Neuron (in vitro differentiated cells): ENCODE results near the gene CLEC1A.

ENCODE experiments used
- H2AFZ ChIP-seq: one replicate; pipeline ENCODE4 v1.6.1; 2013; ENCODE audit warnings: low read depth, mild to moderate bottlenecking, inconsistent platforms, low read length, moderate library complexity
- H3K27me3 ChIP-seq: one replicate; pipeline ENCODE4 v1.6.1; 2013; ENCODE audit warnings: low read length; ENCODE audit not compliant: insufficient read depth
- H3K36me3 ChIP-seq: one replicate; pipeline ENCODE4 v1.6.1; 2013; ENCODE audit warnings: low read length; ENCODE audit not compliant: insufficient read depth
- H3K4me1 ChIP-seq: one replicate; pipeline ENCODE4 v1.6.1; 2013; ENCODE audit warnings: low read length; ENCODE audit not compliant: insufficient read depth
- H3K4me3 ChIP-seq: 2 replicates; pipeline ENCODE4 v1.5.1; 2013; ENCODE audit warnings: mild to moderate bottlenecking, low read length, moderate library complexity
- H3K9me3 ChIP-seq: one replicate; pipeline ENCODE4 v1.6.1; 2013; ENCODE audit warnings: low read length

The CLEC1A gene

GRCh38 chr12:10098791-10099190 lies at the start of gene CLEC1A:
TSS of gene CLEC1A (minus strand) at chr12:10098985. CDS start at chr12:10098922, 63 bp downstream.
- Histone ChIP-seq H3K4me3 (no peak within 1 kb of the TSS), H2AFZ (no peak within 1 kb of the TSS), H3K4me1 (no peaks in the 10 kb centered on the region), H3K27me3 (peaks cover 3% of the 10 kb centered on the region), H3K36me3 (no peaks in the 10 kb centered on the region), H3K9me3 (no peaks in the 10 kb centered on the region)

DNA sequence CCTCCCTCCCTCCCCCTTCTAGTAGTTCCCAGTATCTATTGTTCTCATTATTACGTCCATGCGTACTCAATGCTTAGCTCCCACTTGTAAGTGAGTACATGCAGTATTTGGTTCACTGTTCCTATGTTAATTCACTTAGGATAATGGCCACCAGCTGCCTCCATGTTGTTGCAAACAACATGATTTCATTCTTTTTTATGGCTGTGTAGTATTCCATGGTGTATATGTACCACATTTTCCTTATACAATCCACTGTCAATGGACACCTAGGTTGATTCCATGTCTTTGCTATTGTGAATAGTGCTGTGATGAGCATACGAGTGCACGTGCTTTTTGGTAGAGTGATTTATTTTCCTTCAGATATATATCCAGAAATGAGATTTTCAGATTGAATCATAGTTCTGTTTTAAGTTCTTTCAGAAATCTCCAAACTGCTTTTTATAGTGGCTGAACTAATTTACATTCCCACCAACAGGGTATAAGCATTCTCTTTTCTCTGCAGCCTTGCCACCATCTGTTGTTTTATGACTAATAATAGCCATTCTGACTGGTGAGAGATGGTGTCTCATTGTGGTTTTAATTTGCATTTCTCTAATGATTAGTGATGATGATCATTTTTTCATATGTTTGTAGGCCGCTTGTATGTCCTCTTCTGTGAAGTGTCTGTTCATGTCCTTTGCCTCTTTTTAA lies 49.1 kb upstream of the CLEC1A start:
- Histone ChIP-seq H2AFZ (no peak overlapping the region), H3K9me3 (no peaks in the 10 kb centered on the region), H3K4me1 (no peaks in the 10 kb centered on the region), H3K27me3 (no peaks in the 10 kb centered on the region), H3K4me3 (no peak overlapping the region), H3K36me3 (no peaks in the 10 kb centered on the region)

DNA sequence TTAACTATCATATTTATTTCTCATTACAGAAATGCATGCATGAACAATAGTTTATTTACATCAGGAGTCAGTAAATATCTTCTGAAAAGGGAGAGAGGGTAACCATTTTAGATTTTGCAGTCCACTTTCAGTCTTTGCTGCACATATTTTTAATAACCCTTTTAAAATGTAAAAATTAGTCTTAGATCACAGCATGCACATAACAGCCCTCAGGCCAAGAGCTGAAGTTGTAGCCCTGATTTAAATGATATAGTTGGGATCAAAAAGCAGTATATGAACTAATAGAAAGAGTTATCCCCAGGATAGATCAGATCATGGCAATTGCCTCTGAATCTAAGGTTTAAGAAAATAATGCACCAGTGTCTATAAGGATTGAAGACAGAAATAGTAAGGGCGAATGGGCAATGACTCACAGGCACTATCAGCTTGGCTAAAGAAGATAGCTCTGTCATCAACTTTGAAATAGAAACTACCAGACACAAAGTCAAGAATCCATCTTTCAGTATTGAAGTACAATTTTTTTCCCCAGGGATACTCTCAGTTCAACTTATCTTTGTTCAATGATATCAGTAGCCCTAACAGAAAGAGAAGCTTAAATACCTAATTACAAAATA lies 44.3 kb upstream of the CLEC1A start:
- H3K27me3 ChIP-seq, result no peaks in the 10 kb centered on the region
- H3K4me3 ChIP-seq, result no peak overlapping the region
- no peaks in the 10 kb centered on the region for H3K36me3 ChIP-seq
- H2AFZ ChIP-seq, result no peak overlapping the region
- no peaks in the 10 kb centered on the region for H3K4me1 ChIP-seq
- H3K9me3 ChIP-seq, result no peaks in the 10 kb centered on the region

DNA sequence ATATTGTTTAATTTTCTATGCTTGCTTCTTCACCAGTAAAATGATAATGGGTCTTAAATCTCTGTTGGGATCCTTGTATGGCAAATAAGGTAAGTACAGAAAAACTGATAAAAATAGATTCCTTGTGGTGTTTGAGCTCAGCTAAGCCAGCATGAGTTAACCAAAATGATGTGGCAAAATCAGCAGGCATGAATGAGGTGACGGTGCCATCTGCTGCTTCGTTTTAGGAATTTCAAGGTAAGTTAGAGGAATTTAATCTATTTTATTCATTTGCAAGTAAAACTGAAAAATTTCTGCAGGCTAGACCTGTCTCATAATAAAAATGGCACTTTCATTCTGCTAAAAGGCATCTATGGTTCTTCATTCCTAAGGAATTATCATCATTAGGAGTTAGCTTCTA lies 41.2 kb upstream of the CLEC1A start:
- no peak overlapping the region for H3K4me3 ChIP-seq
- no peak overlapping the region for H2AFZ ChIP-seq
- H3K9me3 ChIP-seq, result no peaks in the 10 kb centered on the region
- H3K4me1 ChIP-seq, result no peaks in the 10 kb centered on the region
- no peaks in the 10 kb centered on the region for H3K36me3 ChIP-seq
- H3K27me3 ChIP-seq, result no peaks in the 10 kb centered on the region

DNA sequence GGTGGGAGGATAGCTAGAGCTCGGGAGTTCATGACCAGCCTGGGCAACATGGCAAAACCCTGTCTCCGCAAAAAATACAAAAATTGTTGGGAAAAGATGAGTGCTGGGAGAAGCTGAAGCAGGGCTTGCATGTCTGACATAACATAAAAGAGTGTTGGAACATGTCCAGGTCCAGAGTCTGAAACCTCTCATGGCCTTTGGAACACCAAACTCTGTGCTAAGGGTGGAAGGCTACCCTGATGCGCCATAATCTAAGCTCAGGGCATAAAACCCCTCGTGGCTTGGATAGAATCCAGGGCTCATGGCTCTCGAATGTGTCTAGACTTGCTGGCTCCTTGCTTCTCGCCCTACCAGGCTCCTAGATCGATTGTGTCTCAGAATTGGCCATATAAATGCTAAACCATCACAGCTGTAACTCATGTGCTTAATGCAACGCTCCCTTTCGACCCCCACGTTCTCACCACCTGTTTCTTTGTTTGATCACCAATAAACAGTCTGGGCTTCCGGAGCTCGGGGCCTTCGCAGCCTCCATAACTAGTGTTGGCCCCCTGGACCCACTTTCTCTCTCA lies 37.9 kb upstream of the CLEC1A start:
- no peak overlapping the region for H2AFZ ChIP-seq
- no peaks in the 10 kb centered on the region for H3K27me3 ChIP-seq
- H3K9me3 ChIP-seq, result no peaks in the 10 kb centered on the region
- H3K36me3 ChIP-seq, result no peaks in the 10 kb centered on the region
- no peak overlapping the region for H3K4me3 ChIP-seq
- no peaks in the 10 kb centered on the region for H3K4me1 ChIP-seq

DNA sequence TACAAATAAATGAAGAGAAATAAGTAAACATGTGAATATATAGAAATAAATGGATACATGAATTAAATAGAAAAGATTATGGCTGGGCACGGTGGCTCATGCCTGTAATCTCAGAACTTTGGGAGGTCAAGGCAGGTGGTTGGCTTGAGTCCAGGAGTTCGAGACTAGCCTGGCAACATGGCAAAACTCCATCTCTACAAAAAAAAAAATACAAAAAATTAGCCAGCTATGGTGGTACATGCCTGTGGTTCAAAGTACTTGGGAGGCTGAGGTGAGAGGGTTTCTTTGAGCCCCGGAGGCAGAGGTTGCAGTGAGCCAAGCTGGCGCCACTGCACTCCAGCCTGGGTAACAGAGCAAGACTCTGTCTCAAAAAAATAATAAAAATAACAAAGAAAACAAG lies 36.3 kb upstream of the CLEC1A start:
- H3K27me3 ChIP-seq, result no peaks in the 10 kb centered on the region
- no peaks in the 10 kb centered on the region for H3K9me3 ChIP-seq
- no peak overlapping the region for H2AFZ ChIP-seq
- no peaks in the 10 kb centered on the region for H3K36me3 ChIP-seq
- no peak overlapping the region for H3K4me3 ChIP-seq
- no peaks in the 10 kb centered on the region for H3K4me1 ChIP-seq

DNA sequence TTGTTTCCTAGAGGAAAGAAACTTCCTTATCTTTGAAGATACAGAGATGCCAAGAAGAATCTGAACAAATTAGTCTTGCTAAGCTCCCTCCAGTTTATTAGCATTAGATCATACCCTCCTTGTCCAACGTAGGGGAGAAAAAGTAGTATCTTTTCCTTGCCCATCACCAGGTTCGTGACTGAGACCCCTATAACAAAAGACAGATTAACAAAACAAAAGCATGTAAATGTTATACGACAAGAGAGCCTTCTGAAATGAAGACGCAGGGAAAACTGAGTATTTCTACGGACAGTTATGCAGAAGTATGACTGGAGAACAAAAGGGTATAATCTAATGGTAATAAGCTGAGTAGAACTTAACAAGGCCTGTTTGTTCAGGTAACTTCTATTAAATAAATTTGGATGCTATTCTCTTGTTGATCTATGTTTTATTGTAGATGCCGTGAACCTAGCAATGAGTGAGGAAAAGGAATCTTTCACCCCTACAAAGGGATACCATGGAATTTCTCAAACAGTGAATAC lies 34.1 kb upstream of the CLEC1A start:
- Histone ChIP-seq H3K4me3 (no peak overlapping the region), H3K9me3 (no peaks in the 10 kb centered on the region), H3K36me3 (no peaks in the 10 kb centered on the region), H3K4me1 (no peaks in the 10 kb centered on the region), H3K27me3 (peaks cover 2% of the 10 kb centered on the region), H2AFZ (no peak overlapping the region)

GRCh38 chr12:10131111-10131690 lies 32.4 kb upstream of the CLEC1A start:
- Histone ChIP-seq H3K4me1 (no peaks in the 10 kb centered on the region), H3K36me3 (no peaks in the 10 kb centered on the region), H2AFZ (no peak overlapping the region), H3K27me3 (peaks cover 2% of the 10 kb centered on the region), H3K4me3 (no peak overlapping the region), H3K9me3 (no peaks in the 10 kb centered on the region)

GRCh38 chr12:10130042-10130441 lies 31.3 kb upstream of the CLEC1A start, which contains the start of gene CLEC7A:
TSS of gene CLEC7A (minus strand) at chr12:10130199. CDS start at chr12:10130082, 117 bp downstream.
- H3K4me1 ChIP-seq, result no peaks in the 10 kb centered on the region
- H3K36me3 ChIP-seq, result no peaks in the 10 kb centered on the region
- no peaks in the 10 kb centered on the region for H3K9me3 ChIP-seq
- no peak within 1 kb of the TSS for H3K4me3 ChIP-seq
- peaks cover 2% of the 10 kb centered on the region for H3K27me3 ChIP-seq
- no peak within 1 kb of the TSS for H2AFZ ChIP-seq

DNA sequence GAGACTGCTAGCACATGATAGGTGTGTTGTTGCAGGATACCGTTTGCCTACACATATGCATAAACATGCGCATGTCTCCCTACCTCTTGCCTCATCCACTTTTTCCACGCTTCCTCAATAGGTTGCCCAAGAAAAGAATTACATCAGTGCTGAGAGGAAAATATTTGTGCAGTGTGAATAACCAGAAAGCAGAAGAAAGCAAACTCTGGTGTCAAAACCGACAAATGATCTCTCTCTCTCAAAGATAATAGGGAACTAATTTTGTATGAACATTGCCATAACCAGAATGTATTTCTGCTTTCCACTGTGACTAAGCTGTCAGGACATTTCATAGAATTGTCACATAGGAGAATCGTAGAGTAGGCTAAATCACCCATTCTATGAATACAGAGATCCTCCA lies 29.9 kb upstream of the CLEC1A start:
- H2AFZ ChIP-seq, result no peak overlapping the region
- peaks cover 2% of the 10 kb centered on the region for H3K27me3 ChIP-seq
- no peaks in the 10 kb centered on the region for H3K4me1 ChIP-seq
- H3K4me3 ChIP-seq, result no peak overlapping the region
- H3K9me3 ChIP-seq, result no peaks in the 10 kb centered on the region
- no peaks in the 10 kb centered on the region for H3K36me3 ChIP-seq

- Histone ChIP-seq H3K36me3 (no peaks in the 10 kb centered on the region), H2AFZ (no peak overlapping the region), H3K9me3 (no peaks in the 10 kb centered on the region), H3K4me1 (no peaks in the 10 kb centered on the region), H3K4me3 (no peak overlapping the region), H3K27me3 (peaks cover 2% of the 10 kb centered on the region)
Observed at GRCh38 chr12:10126413-10126812, 27.6 kb upstream of the CLEC1A start.

GRCh38 chr12:10122689-10123088 lies 23.9 kb upstream of the CLEC1A start:
- no peaks in the 10 kb centered on the region for H3K27me3 ChIP-seq
- H2AFZ ChIP-seq, result no peak overlapping the region
- H3K4me3 ChIP-seq, result no peak overlapping the region
- H3K4me1 ChIP-seq, result no peaks in the 10 kb centered on the region
- H3K9me3 ChIP-seq, result no peaks in the 10 kb centered on the region
- H3K36me3 ChIP-seq, result no peaks in the 10 kb centered on the region

GRCh38 chr12:10121278-10121677 lies 22.5 kb upstream of the CLEC1A start:
- no peak overlapping the region for H3K4me3 ChIP-seq
- no peak overlapping the region for H2AFZ ChIP-seq
- H3K36me3 ChIP-seq, result no peaks in the 10 kb centered on the region
- H3K9me3 ChIP-seq, result no peaks in the 10 kb centered on the region
- no peaks in the 10 kb centered on the region for H3K27me3 ChIP-seq
- no peaks in the 10 kb centered on the region for H3K4me1 ChIP-seq
